SKM-1 (cell line): ENCODE results near the gene GCN1.
A peak's percentile ranks its signal among the peaks of the same experiment; 100 is the strongest.

Experiments
- DNase-seq: peaks from one replicate; lab custom pipeline; 2025; ENCODE audit not compliant: unreplicated experiment; lab: John Stamatoyannopoulos, UW

The GCN1 gene

GRCh38 chr12:120099738-120100137 is 94.8 kb downstream of the GCN1 start:
- DNase-seq = no peak

DNA sequence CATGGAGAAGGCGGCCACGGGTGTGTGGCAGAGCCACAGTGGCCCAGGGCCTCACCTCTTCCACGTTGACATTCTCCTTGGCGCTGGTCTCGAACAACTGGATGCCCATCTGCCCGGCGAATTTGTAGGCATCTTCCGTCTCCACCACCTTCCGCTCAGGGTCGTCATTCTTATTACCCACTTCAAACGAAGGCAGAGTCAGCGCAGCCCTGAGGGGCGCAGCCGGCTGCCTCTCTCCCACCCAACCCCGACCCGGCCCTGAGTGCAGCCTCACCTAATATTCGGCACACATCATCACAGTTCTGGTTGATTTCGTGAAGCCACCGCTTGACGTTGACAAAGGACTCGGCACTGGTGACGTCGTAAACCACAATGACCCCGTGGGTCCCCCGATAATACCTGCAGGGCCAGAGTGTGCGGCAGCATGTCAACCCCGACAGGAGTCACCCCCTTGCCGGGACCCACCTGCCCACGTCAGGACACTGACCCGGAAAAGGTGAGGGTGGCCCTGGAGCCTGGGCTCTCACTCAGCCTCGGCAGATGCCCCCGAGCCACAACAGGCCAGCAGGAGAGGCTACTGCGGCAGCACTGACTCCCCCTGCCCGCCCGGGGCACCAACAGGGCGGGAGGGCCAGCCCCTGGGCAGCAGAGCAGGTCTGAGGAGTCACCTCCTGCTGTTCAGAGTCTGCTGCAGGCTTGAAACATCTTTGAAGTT is 95.6 kb downstream of the GCN1 start:
- no peak for DNase-seq

DNA sequence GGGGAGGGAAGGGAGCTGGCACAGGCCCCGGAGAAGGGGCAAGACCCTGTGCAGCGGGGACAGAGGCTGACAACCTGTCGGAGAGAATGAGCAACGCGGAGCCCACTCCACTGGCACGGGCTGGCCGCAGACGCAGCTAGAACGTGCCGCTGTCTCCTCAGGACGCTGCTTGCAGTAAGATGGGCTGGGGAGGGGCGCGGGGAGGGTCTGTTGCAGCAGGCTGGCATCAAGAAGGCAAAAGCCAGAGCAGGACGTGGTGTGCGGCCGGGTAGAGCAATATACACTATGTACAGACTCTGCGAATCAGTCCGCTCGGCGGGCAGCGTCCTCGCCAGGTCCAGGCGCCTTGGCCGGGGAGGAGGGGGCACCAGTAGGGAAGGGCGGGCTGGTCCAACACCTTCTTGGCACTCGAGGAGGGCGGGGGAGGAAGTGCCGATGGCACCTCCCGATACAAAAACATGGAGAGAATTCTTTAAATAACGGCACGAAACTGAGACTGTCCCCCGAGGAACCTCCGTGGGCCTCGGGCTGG is 97.8 kb downstream of the GCN1 start:
- no peak for DNase-seq

GRCh38 chr12:120095736-120096135 is 98.8 kb downstream of the GCN1 start:
- DNase-seq = no peak

DNA sequence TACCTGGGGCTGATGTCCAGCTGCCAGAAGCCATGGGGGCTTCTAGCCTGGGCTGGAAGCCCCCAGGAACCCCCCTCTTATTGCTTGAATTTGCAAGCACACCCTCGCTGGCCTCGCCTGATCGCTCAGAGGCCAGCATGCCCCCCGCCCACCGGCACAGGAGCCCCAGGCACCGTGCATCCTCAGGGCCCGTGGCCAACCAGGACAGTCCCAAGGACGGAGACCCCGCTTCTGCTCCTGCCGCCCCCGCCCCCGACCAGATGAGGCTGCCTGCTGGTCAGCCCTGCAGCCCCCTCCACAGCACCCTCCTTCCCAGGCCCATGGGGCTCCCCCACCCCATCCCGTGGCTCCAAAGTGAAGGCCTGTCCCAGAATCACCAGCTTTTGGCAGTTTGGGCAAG is 99.2 kb downstream of the GCN1 start:
- no peak for DNase-seq

DNA sequence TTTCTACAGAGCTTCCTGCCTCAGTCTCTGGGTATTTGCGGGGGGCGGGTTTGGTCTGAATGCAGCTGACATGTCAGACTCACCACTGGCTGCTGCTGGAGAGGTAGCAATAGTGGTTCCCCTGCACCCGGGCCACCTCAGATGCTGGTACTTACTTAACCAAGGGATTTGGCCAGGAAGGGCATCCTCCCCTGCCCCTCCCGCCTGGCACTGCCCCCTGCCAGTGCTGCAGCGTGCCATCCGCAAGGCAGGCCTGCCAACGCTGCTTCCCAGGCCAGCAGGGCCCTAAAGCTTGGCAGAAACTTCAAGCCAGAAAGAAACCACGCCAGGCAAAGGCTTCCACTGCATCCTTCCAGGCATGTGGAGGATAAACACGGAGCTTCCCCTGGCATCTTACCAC is 100.0 kb downstream of the GCN1 start:
- no peak for DNase-seq

DNA sequence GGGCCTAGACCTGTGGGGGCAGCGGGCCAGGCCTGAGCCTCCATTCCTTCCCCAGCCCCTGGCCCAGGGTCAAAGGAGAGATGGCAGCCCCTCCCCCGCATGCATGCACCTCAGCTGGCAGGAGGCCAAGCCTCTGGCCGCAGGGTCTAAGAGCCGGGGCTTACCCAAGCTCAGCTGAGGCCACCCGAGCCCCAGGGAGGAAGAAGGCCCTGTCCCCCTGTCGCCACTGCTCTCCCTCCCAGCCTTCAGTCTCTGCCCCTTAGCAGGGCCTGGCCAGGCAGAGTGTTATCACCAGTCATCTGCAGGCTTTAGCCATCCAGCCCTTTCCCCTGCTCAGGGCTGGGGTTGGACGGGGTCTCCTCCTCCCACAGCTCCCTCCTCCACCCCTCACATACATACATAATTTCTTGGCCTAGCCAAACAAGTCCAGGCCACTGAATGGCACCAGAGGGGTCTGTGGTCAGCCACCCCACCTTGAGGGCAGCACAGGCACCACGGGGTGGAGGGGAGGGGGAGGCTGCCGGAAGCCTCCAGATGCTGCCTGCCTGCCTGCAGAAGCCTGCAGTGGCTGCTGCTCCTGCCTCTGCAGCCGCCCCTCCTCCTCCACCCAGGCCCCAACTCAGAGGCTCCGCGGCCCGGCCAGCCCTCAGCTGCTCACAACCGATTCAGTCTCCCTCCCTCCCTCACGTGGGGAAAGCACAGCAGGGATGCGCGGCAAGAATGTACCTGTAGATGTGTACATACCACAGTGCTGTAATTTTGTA is 100.7 kb downstream of the GCN1 start:
- DNase-seq = no peak

DNA sequence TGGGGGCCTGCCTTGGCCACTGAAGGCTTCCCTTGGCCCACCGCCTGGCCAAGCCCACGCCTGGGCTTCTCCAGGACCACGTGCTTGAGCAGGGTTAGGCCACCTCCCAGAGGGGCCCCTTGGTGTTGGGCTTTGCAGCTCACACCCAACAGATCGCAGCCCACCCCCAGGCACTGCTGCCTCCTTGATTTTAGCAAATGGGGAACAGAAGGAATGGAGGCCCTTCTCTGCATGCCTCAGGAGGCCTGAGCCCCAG is 101.3 kb downstream of the GCN1 start:
- no peak for DNase-seq

DNA sequence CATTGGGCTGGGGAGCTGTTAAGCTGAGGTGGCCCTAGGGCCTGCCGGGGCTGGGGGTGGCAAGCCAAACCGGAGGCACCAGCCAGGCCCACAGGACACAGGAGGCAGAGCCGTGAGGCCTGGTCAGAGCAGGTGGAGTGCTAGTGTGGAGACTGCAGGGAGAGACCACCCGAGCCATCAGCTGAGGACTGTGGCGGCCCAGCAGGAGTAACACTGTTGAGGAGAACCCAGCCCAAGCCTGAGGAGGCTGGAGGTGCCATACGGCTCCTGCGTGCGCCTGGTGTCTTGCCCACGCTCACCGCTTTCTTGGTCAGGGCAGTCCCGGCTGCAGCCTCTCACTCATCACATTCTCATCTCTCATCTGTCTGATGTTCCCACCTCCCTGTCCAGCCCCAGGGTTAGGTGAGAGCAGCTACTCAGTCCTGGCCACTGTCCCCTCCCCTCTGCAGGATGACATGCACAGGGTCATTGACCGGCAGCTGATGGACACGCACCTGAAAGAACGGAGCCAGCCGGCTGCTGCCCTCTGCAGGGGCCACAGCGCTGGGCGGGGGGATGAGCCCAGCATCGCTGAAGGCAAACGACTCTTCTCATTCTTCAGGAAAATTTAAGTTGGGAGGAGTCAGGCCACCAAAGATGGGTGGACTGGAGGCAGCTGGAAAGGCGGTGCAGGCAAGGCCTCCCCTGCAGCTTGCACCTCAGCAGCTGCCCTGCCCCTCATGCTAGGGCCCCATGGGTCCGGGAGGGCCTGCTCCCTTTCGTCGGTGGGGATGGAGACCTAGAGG is 101.8 kb downstream of the GCN1 start:
- no peak for DNase-seq

DNA sequence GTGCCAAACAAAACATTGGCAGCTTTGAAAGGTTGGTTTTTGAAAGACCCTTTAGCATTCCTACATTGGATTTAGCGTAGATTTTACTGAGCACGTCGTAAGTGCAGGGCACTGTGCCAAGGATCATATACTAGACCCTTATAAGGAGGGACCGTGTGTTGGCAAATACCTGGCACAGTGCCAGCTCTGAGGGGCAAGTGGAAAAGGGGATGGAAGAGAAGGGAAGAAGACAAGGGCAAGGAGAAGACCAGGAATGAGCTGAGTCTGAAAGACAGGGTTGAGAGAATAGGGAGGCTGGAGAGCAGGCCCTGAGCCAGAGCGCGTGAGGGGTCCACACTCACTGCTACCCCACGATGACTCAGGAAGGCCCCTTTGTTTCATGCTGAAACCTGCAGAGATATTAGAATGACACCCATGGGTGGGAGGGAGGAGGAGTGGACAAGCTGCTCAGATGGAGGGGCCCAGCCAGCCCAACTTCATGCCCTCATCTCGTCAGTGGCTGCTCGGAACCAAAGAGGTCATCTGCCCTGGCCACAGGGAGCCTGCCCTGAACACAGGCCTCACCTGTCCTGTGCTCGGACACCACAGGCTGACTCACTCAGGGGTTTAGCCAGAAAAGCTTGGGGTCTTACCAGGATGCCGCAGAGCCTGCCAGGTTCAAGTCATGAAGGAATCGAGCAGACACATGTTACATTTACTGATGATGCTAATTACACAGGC is 103.0 kb downstream of the GCN1 start:
- DNase-seq = no peak

- no peak for DNase-seq
Observed at GRCh38 chr12:120090626-120091295, 103.8 kb downstream of the GCN1 start.

GRCh38 chr12:120090206-120090605 is 104.3 kb downstream of the GCN1 start:
- DNase-seq = no peak

- DNase-seq = no peak
Observed at GRCh38 chr12:120089796-120090195, 104.7 kb downstream of the GCN1 start.

DNA sequence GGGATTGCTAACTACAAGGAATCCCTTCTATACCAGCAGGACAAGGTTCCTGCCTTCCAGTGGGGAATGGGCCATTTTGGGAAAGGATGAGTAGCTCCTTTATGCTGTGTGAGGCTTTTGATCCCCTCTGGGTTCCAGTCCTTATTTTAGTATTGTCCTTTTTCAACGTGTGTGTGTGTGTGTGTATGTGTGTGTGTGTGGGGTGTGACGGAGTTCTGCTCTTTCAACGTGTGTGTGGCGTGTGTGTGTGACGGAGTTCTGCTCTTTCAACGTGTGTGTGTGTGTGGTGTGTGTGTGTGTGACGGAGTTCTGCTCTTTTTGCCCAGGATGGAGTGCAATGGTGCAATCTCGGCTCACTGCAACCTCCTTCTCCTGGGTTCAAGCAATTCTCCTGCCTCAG is 105.4 kb downstream of the GCN1 start:
- no peak for DNase-seq

DNA sequence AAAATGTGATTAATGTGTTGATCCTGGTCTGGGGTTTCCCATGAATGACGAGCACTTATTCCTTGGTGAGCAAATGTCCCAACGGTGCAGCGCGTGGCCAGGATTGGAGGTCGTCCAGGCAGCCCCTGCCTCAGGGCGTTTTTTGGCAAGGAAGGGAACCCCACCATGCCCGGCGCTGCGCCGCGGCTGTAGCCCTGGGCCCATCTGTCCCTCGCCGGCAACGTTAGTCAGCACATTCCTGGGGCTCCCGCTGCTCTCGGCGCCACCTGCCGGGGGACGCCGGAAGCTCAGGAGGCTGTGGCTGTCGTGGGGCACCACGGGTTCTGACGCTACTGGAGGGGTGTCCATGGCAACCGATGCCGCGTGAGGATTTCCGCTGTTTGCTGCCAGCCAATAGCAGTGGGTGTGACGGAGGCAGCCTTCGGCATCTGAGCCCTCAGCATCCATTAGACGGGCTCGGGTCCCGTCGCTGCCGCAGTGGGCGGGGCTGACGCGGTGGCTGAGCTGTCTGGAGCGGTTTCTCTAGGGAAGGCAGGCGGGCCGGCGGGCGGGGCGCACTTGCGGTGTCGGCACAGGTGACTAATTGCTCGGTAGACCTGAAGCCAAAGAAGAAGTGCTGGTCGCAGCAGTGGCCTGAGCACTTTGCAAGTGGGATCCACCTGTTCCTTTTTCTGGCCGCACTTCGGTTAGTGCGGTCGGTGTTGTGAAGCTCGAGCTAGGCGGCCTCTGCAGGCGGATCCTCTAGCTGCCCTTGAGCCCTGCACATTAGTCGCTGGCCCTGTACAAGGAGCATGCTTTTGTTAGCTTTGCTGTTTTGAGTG is 107.5 kb downstream of the GCN1 start:
- peak; percentile 70 for DNase-seq

DNA sequence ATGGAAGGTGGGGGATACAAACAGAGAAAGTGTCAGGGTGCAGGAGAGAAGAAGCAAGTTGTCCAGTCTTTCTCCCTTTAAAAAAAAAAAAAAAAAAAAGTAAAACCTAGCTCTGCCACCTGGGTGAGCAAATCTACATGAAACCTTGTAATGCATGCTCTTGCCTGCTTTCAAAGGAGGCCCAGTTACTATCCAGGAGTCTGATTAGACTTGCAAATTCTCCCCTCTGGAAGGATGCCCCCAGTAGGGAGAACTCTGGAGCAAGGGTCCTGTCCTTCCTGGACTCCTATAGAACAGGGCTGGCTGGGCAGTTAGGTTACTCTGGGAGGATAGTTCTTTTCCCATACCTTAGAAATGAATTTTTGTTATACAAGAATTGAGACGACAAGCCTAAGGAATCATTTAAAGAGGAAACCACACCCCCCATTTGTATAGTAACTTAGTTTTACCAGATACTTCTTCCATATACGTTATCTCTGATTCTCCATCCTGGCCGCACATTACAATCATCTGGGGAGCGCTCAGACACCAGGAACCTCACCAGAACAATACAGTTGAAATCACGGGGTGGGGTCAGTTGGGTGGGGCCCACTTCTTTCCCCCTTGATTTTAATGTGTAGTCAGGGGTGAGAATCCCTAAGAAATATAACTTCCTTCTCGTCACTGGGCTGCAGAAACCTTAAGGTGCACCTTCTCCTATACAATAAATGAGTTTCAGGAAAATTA is 108.4 kb downstream of the GCN1 start:
- DNase-seq = no peak

DNA sequence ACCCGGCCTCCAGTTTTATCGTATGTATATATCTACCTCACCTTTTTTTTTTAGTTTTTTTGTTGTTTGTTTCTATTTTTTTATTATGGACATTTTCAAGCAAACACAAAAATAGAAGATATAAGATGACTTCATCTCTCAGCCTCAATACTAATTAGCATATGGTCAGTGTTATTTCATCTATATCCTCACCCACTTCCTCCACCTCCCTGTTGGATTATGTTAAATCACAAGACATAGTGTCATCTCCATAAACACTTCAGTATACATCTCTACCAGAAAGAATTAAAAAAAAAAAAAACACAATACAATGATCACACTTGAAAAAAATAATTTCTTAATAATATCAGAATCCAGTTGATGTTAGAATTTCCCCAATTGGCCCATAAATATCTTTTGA is 112.9 kb downstream of the GCN1 start:
- no peak for DNase-seq

DNA sequence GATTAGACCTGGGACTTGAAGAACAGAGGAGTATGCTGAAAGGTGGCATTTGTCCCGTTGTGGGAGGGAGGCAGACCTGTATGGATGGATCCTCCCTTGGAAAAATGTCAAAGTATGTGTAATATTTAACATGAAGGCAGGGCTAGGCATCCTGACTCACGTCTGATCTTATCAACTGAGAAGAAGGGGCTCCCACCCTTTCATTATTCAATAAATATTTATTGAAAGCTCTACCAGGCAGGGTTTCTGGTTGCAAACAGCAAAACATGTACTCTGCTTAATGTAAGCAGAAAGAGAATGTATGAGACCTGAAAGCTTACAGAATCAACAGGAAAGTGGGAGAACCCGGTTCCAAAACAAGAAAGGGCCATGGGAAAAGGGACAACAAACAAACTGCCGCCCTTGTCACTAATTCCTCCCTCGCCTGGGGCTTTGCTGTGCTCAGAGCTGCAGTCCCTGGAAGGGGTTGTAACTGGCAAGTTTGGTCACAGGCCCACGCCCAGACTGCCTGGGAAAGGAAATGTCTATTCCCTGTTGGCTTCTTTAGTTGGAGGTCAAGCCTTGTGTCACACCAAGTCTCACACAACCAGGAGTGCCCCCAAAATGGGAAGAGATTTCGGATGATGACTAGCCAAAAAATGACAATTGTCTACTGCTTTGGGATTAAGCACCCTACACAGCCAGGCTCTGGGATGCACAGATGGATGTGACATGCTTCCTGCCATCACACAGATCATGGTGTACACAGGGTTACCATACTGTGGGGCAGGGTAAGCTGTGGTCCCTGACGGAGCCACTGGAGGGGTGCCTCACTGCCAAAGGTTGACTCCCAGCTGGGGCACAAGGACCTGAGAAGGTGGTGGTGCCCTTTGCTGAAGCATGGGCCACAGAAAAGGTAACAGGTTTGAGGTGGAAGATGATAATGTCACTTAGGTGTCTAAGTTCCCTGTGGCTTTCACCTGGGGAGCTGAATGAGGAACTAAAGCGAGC is 114.8 kb downstream of the GCN1 start:
- no peak for DNase-seq
